Kidney epithelial cell (primary cell): ENCODE data around the gene IL37. TPM values are rescaled to one million over a fixed set of nuclear protein-coding genes. Genes with fewer than 3 reads are reported as not detected.

Experiments used
- DNase-seq: peaks from one replicate; pipeline ENCODE4 v3.0.0-alpha.2; 2010; ENCODE audit warnings: low read depth
- H3K27me3 ChIP-seq: 2 replicates; pipeline ENCODE4 v1.6.0; 2011; ENCODE audit warnings: low read length; ENCODE audit not compliant: control insufficient read depth, insufficient read depth
- H3K36me3 ChIP-seq: 2 replicates; pipeline ENCODE4 v1.5.1; 2011; ENCODE audit warnings: low read length; ENCODE audit not compliant: control insufficient read depth, insufficient read depth
- H3K4me3 ChIP-seq: 2 replicates; pipeline ENCODE4 v1.5.1; 2011; ENCODE audit warnings: low read depth, mild to moderate bottlenecking, control low read depth, low read length
- total RNA-seq: library from RNA; depleted of rRNA; stranded (reverse); fragments of >200 nt; gene quantifications from 2 replicates; pipeline ENCODE4 v1.2.3, GENCODE V29; 2015
- TF ChIP-seq, protein P1 (sequence below): IDR thresholded peaks from 2 replicates; pipeline ENCODE4 v1.5.1; 2011; ENCODE audit warnings: mild to moderate bottlenecking, moderate library complexity, low read length, control low read depth, inconsistent platforms; ENCODE audit not compliant: insufficient read depth, poor library complexity, severe bottlenecking

The IL37 gene, protein sequence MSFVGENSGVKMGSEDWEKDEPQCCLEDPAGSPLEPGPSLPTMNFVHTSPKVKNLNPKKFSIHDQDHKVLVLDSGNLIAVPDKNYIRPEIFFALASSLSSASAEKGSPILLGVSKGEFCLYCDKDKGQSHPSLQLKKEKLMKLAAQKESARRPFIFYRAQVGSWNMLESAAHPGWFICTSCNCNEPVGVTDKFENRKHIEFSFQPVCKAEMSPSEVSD
- total RNA-seq: not detected in 2 replicates

DNA sequence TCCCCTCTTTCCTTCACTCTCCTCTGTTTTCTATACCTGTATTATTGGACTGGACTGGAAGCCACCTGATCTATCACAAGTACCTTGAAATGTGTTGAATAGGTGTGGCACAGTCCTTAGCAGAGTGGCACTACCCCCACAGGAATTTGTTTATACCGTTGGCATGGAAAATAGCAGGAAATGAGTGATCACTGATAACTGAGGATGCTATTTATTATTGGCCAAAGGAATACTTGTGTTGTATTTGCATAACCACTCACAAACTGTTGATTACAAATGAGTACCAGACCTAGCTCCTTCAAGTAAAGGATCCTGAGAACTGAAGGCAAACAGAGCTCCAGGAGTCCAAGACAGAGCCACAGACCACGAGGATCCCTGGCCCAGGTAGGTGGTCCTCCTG, at the start of gene IL37:
Gene IL37, plus strand, starts transcription at position 301 of the 400 bp plus-strand sequence. CDS start 1,848 bp downstream, outside the sequence.
- Histone ChIP-seq H3K36me3 (no peaks in the 10 kb centered on the region), H3K27me3 (no peaks in the 10 kb centered on the region), H3K4me3 (no peak within 1 kb of the TSS)
- TF ChIP-seq, protein P1, sequence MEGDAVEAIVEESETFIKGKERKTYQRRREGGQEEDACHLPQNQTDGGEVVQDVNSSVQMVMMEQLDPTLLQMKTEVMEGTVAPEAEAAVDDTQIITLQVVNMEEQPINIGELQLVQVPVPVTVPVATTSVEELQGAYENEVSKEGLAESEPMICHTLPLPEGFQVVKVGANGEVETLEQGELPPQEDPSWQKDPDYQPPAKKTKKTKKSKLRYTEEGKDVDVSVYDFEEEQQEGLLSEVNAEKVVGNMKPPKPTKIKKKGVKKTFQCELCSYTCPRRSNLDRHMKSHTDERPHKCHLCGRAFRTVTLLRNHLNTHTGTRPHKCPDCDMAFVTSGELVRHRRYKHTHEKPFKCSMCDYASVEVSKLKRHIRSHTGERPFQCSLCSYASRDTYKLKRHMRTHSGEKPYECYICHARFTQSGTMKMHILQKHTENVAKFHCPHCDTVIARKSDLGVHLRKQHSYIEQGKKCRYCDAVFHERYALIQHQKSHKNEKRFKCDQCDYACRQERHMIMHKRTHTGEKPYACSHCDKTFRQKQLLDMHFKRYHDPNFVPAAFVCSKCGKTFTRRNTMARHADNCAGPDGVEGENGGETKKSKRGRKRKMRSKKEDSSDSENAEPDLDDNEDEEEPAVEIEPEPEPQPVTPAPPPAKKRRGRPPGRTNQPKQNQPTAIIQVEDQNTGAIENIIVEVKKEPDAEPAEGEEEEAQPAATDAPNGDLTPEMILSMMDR: no peak
- no peak for DNase-seq

DNA sequence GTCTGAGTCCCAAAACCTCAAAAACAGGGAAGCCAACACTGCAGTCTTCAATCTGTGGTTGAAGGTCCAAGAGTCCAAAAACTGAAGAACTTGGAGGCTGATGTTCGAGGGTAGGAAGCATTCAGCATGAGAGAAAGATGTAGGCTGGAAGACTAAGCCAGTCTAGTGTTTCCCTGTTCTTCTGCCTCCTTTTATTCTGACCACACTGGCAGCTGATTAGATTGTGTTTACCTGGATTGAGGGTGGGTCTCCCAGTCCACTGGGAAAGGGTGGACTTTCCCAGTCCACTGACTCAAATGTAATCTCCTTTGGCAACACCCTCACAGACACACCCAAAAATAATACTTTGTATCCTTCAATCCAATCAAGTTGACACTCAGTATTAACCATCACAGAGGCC, 46.9 kb upstream of the IL37 start:
- DNase-seq: no peak
- no peaks in the 10 kb centered on the region for H3K36me3 ChIP-seq
- no peaks in the 10 kb centered on the region for H3K27me3 ChIP-seq
- TF ChIP-seq, protein P1: no peak
- H3K4me3 ChIP-seq: no peak overlapping the region

DNA sequence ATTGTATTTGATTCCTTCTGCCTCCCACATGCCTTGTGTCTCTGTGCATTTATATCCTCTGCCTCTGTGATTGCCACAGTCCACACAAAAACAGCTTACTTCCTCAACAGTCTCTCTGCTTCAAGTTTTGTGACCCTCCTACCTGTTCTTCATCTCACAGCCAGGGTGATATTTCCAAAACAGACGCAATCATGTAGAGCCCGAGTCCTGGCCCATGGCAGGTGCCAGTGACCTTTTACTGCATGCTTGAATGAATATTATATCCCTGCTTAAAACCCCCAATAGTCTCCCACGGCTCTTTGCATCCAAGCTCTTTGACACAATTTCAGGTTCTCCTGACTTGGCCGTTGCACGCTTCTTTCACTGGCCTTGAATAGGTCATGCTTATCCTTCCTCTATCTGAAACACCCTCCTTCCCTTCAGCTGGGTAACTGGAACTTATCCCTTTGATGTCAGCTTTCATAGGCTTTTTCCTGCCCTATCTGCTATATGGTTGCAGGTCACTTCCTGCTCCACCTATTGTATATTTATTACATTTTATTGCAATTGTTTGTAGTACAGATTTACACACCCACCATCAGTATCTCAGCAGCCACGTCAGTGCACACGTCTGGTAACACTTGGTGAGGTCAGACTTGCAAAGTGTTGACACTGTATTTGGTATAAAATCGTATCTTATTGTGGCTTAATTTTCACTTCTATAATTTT, 44.7 kb upstream of the IL37 start:
- Histone ChIP-seq H3K36me3 (no peaks in the 10 kb centered on the region), H3K4me3 (no peak overlapping the region), H3K27me3 (no peaks in the 10 kb centered on the region)
- DNase-seq: no peak
- TF ChIP-seq, protein P1: no peak

DNA sequence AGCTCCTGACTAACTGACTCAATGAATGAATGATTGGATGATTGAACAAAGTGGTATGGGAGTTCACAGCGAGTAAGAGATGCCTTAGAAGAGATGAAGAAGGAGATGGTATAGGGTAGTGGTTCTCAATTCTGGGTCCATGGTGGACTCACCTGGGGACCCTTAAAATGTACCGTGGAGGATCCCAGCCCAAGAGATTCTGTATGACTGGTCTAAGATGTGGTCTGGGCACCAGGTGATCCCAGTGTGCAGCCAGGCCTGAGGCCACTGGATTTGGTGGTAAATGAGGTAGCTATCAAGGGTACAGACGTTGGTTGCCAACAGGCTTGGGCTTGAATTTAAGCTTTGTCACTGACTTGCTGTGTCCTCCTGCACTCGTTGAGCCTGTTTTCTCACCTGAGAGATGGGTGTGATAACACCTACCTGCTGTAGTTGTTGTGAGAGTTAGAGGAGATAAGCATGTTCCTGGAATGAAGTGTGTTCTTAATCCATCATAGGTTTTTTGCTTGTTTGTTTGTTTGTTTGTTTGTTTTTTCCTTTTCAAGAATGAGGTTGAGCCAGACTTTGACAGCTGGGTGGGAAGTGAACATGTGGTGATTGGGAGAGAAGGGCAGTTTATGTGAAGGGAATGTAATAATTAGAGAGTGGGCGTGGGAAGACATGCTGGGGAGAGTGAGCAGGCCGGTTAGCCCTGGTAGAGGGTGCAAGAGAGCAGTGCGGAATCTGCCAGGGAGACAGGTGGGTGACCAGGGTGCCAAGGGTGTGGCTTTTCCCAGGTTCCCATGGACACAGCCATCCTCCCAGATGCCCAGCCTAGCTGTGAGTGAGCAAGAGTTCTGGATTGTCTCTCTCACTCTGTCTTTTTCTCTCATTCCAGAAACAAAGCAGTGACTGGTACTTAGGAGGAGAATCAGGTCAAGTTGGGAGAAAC, 43.0 kb upstream of the IL37 start:
- Histone ChIP-seq H3K36me3 (no peaks in the 10 kb centered on the region), H3K4me3 (no peak overlapping the region), H3K27me3 (no peaks in the 10 kb centered on the region)
- TF ChIP-seq, protein P1: no peak
- DNase-seq: no peak

DNA sequence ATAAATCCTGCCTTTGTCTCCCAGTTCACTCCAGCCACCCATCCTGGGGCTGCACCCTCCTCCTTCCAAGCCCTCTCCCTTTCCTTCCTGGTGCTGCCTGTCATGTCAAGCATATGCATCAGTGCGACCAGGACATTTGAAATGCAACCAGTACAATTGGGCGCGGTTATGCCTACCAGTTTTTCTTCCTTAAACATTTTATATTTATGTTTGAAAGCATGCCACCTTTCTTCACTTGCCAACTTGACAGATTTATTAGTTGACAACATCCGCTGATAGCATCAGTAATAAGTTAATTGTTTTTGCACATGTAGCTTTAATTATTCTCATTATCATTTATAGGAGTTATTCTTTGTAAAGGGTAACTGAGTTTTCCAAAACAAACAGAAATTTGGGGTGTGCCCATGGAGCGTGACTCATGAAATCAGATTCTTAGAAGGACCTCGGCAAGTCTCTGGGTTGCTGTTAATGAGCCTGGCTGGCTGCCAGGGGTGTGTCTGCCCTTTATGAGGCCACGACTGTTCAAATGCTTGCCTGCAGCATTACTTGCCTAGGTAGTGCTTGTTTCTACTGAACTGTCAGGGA, 41.6 kb upstream of the IL37 start:
- H3K27me3 ChIP-seq: no peaks in the 10 kb centered on the region
- no peak for DNase-seq
- no peak overlapping the region for H3K4me3 ChIP-seq
- H3K36me3 ChIP-seq: no peaks in the 10 kb centered on the region
- TF ChIP-seq, protein P1: no peak
